RWPE1 (cell line): ENCODE results near the gene SFMBT1.

Experiments
- CTCF ChIA-PET: fragments of 350-600 bp; sonication (Branson Sonifier 250); formaldehyde crosslinking; extraction: SDS; loops from one replicate; lab custom pipeline; 2021; lab: Yijun Ruan, JAX
- POLR2A ChIA-PET: fragments of 400-600 bp; formaldehyde crosslinking; extraction: SDS; loops from one replicate; lab custom pipeline; 2020; ENCODE audit warnings: antibody characterized with exemption; ENCODE audit not compliant: low non-redundant PET; lab: Yijun Ruan, JAX
- DNase-seq: peaks from one replicate; pipeline ENCODE4 v3.0.0; 2012; ENCODE audit warnings: low spot score
- H3K27ac ChIP-seq: fragments of 450-650 bp; 2 replicates; pipeline ENCODE4 v1.5.1; 2017
- CTCF ChIP-seq: fragments of 450-650 bp; conservative IDR thresholded peaks from 2 replicates; pipeline ENCODE4 v1.5.1; 2017; ENCODE audit warnings: low read depth, mild to moderate bottlenecking

SFMBT1 gene

GRCh38 chr3:52891164-52891563, 154.7 kb downstream of the SFMBT1 start:
- DNase-seq, result no peak
- ChIA-PET POLR2A (no interaction called here), CTCF (no interaction called here)
- no peak for TF ChIP-seq CTCF
- no peak overlapping the region for H3K27ac ChIP-seq

- POLR2A ChIA-PET, result no interaction called here
- H3K27ac ChIP-seq, result no peak overlapping the region
- CTCF ChIA-PET, result no interaction called here
- TF ChIP-seq CTCF, result no peak
- peak; percentile 8 for DNase-seq
These were observed 155.1 kb downstream of the SFMBT1 start for GRCh38 chr3:52890735-52891134.

GRCh38 chr3:52889901-52890300, 156.0 kb downstream of the SFMBT1 start:
- no peak for DNase-seq
- CTCF ChIA-PET, result no interaction called here
- H3K27ac ChIP-seq, result no peak overlapping the region
- POLR2A ChIA-PET, result no interaction called here
- no peak for TF ChIP-seq CTCF

GRCh38 chr3:52887166-52887565, 158.7 kb downstream of the SFMBT1 start:
- ChIA-PET CTCF (no interaction called here), POLR2A (no interaction called here)
- no peak for TF ChIP-seq CTCF
- DNase-seq, result no peak
- H3K27ac ChIP-seq, result no peak overlapping the region

GRCh38 chr3:52886049-52886730, 159.7 kb downstream of the SFMBT1 start:
- no peak overlapping the region for H3K27ac ChIP-seq
- TF ChIP-seq CTCF, result no peak
- POLR2A ChIA-PET, result interaction anchor here (0.6 kb wide), 1 partner anchor 986 kb away, joined by 3 read pairs; no protein-coding TSS in a partner anchor
- no peak for DNase-seq
- CTCF ChIA-PET, result no interaction called here

- no peak for TF ChIP-seq CTCF
- no peak for DNase-seq
- no peak overlapping the region for H3K27ac ChIP-seq
- POLR2A ChIA-PET, result no interaction called here
- CTCF ChIA-PET, result no interaction called here
These were observed 163.5 kb downstream of the SFMBT1 start for GRCh38 chr3:52882377-52882776.
